Stomach (tissue), 4 donors: Measurements from ENCODE around the gene PARD3.

Experiments used
- POLR2AphosphoS5 ChIP-seq, 3 donors: sonication (generic); formaldehyde crosslinking; IDR thresholded peaks; one replicate each; pipeline ENCODE4 v1.6.1; 2016; ENCODE audit warnings: antibody characterized with exemption in 3 of 3
- TF ChIP-seq, protein P1 (sequence below), 7 experiments: fragments of 450-650 bp in 4 of 7; fragments of 200-600 bp in 3 of 7; sonication (generic) in 3 of 7; IDR thresholded peaks; one replicate each; pipeline ENCODE4 v1.5.1; 2016 to 2019; ENCODE audit warnings: antibody characterized with exemption in 7 of 7, control low read depth in 2 of 7, mild to moderate bottlenecking in 1 of 7

DNA sequence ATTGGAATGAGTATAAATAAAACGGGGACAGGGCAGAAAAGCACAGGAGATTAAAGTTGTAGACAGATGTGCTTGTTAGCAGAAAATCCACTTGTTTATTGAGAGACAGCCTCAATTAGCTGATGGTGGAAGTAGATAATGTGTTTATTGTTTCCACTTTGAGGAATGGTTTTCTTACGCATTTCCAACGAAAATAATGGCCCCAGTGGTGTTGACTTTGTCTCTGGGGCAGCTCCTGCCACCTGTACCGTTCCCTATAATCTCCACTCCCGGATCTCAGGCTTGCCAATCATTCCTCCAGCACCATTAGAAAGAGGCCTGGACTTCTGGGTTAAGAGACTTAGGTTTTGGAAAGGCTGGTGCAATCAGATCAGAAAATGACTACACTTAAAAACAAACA lies 638.7 kb downstream of the PARD3 start:
- TF ChIP-seq, protein P1, sequence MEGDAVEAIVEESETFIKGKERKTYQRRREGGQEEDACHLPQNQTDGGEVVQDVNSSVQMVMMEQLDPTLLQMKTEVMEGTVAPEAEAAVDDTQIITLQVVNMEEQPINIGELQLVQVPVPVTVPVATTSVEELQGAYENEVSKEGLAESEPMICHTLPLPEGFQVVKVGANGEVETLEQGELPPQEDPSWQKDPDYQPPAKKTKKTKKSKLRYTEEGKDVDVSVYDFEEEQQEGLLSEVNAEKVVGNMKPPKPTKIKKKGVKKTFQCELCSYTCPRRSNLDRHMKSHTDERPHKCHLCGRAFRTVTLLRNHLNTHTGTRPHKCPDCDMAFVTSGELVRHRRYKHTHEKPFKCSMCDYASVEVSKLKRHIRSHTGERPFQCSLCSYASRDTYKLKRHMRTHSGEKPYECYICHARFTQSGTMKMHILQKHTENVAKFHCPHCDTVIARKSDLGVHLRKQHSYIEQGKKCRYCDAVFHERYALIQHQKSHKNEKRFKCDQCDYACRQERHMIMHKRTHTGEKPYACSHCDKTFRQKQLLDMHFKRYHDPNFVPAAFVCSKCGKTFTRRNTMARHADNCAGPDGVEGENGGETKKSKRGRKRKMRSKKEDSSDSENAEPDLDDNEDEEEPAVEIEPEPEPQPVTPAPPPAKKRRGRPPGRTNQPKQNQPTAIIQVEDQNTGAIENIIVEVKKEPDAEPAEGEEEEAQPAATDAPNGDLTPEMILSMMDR (IDR thresholded peaks at IDR 0.05), result no peak
- TF ChIP-seq POLR2AphosphoS5 (IDR thresholded peaks at IDR 0.05), result no peak
